GM12878 (cell line): ENCODE data around the gene MRPL39. TPM values are rescaled to one million over a fixed set of nuclear protein-coding genes. Genes with fewer than 3 reads are reported as not detected.

Experiments
- ATAC-seq: fragments of 200-7000 bp; cut with Tn5 transposase; 3 replicates; pipeline ENCODE4 v1.9.1; 2020; ENCODE audit warnings: mild to moderate bottlenecking, moderate library complexity
- BruUV-seq: library from RNA; stranded (reverse); fragments of 400-500 nt; replicated peaks from 2 replicates; lab custom pipeline; 2021; lab: Mats Ljungman, UMichigan
- CTCF ChIA-PET: fragments of 300-600 bp; sonication (Branson Sonifier 250); formaldehyde crosslinking; extraction: SDS; loops from one replicate; lab custom pipeline; 2021; ENCODE audit warnings: inconsistent platforms; lab: Yijun Ruan, JAX
- POLR2A ChIA-PET: fragments of 350-600 bp; formaldehyde crosslinking; extraction: SDS; loops from one replicate; lab custom pipeline; 2021; ENCODE audit warnings: inconsistent platforms; lab: Charles Lee
- RAD21 ChIA-PET: fragments of 300-600 bp; sonication (Branson Sonifier 250); formaldehyde crosslinking; loops from one replicate; lab custom pipeline; 2023; ENCODE audit warnings: antibody characterized with exemption; ENCODE audit not compliant: unreplicated experiment; lab: Charles Lee
- SMC1A ChIA-PET: fragments of 300-600 bp; sonication (Branson Sonifier 250); formaldehyde crosslinking; loops from one replicate; lab custom pipeline; 2023; ENCODE audit not compliant: unreplicated experiment, uncharacterized antibody; lab: Charles Lee
- DNase-seq: peaks from one replicate; pipeline ENCODE4 v3.0.0-alpha.2; 2011; ENCODE audit warnings: low read depth, low spot score
- FAIRE-seq: peaks from 3 replicates; lab custom pipeline; 2011; peaks lifted over from hg19 to GRCh38; lab: Jason Lieb, UNC
- H2AFZ ChIP-seq: 2 replicates; pipeline ENCODE4 v1.6.0; 2011; ENCODE audit warnings: low read depth, low read length, control low read depth; ENCODE audit not compliant: control insufficient read depth
- H3K27ac ChIP-seq: 2 replicates; pipeline ENCODE4 v1.5.1; 2011; ENCODE audit warnings: control low read depth; ENCODE audit not compliant: control insufficient read depth, insufficient read depth
- H3K27me3 ChIP-seq, 2 experiments: replicated peaks in 1 of 2; 2 replicates each; pipeline versions ENCODE4 v1.6.0 to v1.6.1; 2011; ENCODE audit warnings: low read length in 1 of 2; ENCODE audit not compliant: control insufficient read depth in 2 of 2, insufficient read depth in 2 of 2
- H3K36me3 ChIP-seq, 2 experiments: 2 replicates each; pipeline ENCODE4 v1.5.1; 2011; ENCODE audit warnings: low read length in 1 of 2; ENCODE audit not compliant: control insufficient read depth in 2 of 2, insufficient read depth in 2 of 2
- H3K4me1 ChIP-seq: 2 replicates; pipeline ENCODE4 v1.6.1; 2011; ENCODE audit warnings: mild to moderate bottlenecking, low read length, moderate library complexity, mixed read lengths; ENCODE audit not compliant: control insufficient read depth, insufficient read depth
- H3K4me2 ChIP-seq: 2 replicates; pipeline ENCODE4 v1.6.0; 2011; ENCODE audit warnings: control low read depth; ENCODE audit not compliant: control insufficient read depth, insufficient read depth
- H3K4me3 ChIP-seq: fragments of 200-600 bp; sonication (generic); 2 replicates; pipeline ENCODE4 v1.5.1; 2016
- H3K79me2 ChIP-seq: 2 replicates; pipeline ENCODE4 v1.6.0; 2011; ENCODE audit warnings: low read length; ENCODE audit not compliant: control insufficient read depth, insufficient read depth
- H3K9ac ChIP-seq: 2 replicates; pipeline ENCODE4 v1.8.0; 2011; ENCODE audit warnings: low read length, control low read depth, mixed read lengths; ENCODE audit not compliant: control insufficient read depth, insufficient read depth
- H3K9me3 ChIP-seq: replicated peaks from 3 replicates; pipeline ENCODE4 v1.5.1; 2011; ENCODE audit warnings: mild to moderate bottlenecking, low read length; ENCODE audit not compliant: control insufficient read depth, insufficient read depth
- H4K20me1 ChIP-seq: 2 replicates; pipeline ENCODE4 v1.6.0; 2011; ENCODE audit not compliant: control insufficient read depth, insufficient read depth
- ATF7 ChIP-seq: fragments of 450-650 bp; IDR thresholded peaks from 2 replicates; pipeline ENCODE4 v1.6.1; 2016; ENCODE audit warnings: low read depth, mild to moderate bottlenecking
- CREB1 ChIP-seq: IDR thresholded peaks from 2 replicates; pipeline ENCODE4 v1.6.1; 2012; ENCODE audit warnings: low read depth, mild to moderate bottlenecking, inconsistent platforms
- CREM ChIP-seq: IDR thresholded peaks from 2 replicates; pipeline ENCODE4 v1.6.1; 2014; ENCODE audit warnings: antibody characterized with exemption, low read depth
- EED ChIP-seq: sonication (generic); IDR thresholded peaks from 2 replicates; pipeline ENCODE4 v1.6.1; 2016; ENCODE audit warnings: antibody characterized with exemption, low read depth
- ETV6 ChIP-seq, 2 experiments: fragments of 450-650 bp in 1 of 2; IDR thresholded peaks in 1 of 2; conservative IDR thresholded peaks in 1 of 2; 2 replicates each; pipeline ENCODE4 v1.6.1; 2014; ENCODE audit warnings: antibody characterized with exemption in 1 of 2, borderline replicate concordance in 1 of 2, low read depth in 1 of 2, mild to moderate bottlenecking in 1 of 2, moderate library complexity in 1 of 2
- GABPA ChIP-seq: IDR thresholded peaks from 2 replicates; pipeline ENCODE4 v1.6.1; 2014; ENCODE audit warnings: antibody characterized with exemption, low read depth, mild to moderate bottlenecking, inconsistent platforms
- GATAD2B ChIP-seq: fragments of 450-650 bp; conservative IDR thresholded peaks from 2 replicates; pipeline ENCODE4 v1.6.1; 2017; ENCODE audit warnings: low read depth, mild to moderate bottlenecking, moderate library complexity
- MTA3 ChIP-seq: IDR thresholded peaks from 2 replicates; pipeline ENCODE4 v1.6.1; 2012; ENCODE audit warnings: low read length, inconsistent platforms, borderline replicate concordance
- MXI1 ChIP-seq: fragments of 150-350 bp; IDR thresholded peaks from 2 replicates; pipeline ENCODE4 v1.6.1; 2011; ENCODE audit warnings: low read depth, mild to moderate bottlenecking, inconsistent platforms, low read length, improper control_type of control experiment
- MYC ChIP-seq: IDR thresholded peaks from 2 replicates; pipeline ENCODE4 v1.6.1; 2011; ENCODE audit warnings: mild to moderate bottlenecking, low read length, moderate library complexity, inconsistent platforms; ENCODE audit not compliant: insufficient read depth, insufficient replicate concordance, insufficient read length, severe bottlenecking
- NR2C1 ChIP-seq: fragments of 450-650 bp; IDR thresholded peaks from 2 replicates; pipeline ENCODE4 v1.6.1; 2017; ENCODE audit warnings: antibody characterized with exemption, mild to moderate bottlenecking, moderate library complexity
- NR2F1 ChIP-seq: fragments of 450-650 bp; conservative IDR thresholded peaks from 2 replicates; pipeline ENCODE4 v1.6.1; 2017; ENCODE audit warnings: mild to moderate bottlenecking
- PML ChIP-seq: IDR thresholded peaks from 2 replicates; pipeline ENCODE4 v1.6.1; 2012; ENCODE audit warnings: low read length, inconsistent platforms
- POLR2A ChIP-seq: IDR thresholded peaks from 2 replicates; pipeline ENCODE4 v1.6.1; 2011; ENCODE audit warnings: low read depth, mild to moderate bottlenecking, low read length
- POLR2AphosphoS2 ChIP-seq: IDR thresholded peaks from 2 replicates; pipeline ENCODE4 v1.6.1; 2011; ENCODE audit warnings: low read depth, mild to moderate bottlenecking, low read length, improper control_type of control experiment, moderate library complexity
- POLR2AphosphoS5 ChIP-seq: IDR thresholded peaks from 2 replicates; pipeline ENCODE4 v1.6.1; 2011; ENCODE audit warnings: mild to moderate bottlenecking, low read length, inconsistent platforms
- RELA ChIP-seq: fragments of 450-650 bp; IDR thresholded peaks from 2 replicates; pipeline ENCODE4 v1.8.0; 2014; ENCODE audit warnings: borderline replicate concordance; ENCODE audit not compliant: partially characterized antibody
- SMAD1 ChIP-seq: fragments of 450-650 bp; IDR thresholded peaks from 2 replicates; pipeline ENCODE4 v1.6.1; 2018; ENCODE audit warnings: mild to moderate bottlenecking, low read depth; ENCODE audit not compliant: partially characterized antibody
- SMC3 ChIP-seq: IDR thresholded peaks from 2 replicates; pipeline ENCODE4 v1.6.1; 2011; ENCODE audit warnings: low read length, improper control_type of control experiment, borderline replicate concordance
- ZNF217 ChIP-seq: fragments of 450-650 bp; IDR thresholded peaks from 2 replicates; pipeline ENCODE4 v1.6.1; 2017; ENCODE audit warnings: antibody characterized with exemption, mild to moderate bottlenecking
- WGBS: methylation state at CpG from one replicate; pipeline ENCODE4 v1.1.6; 2016; ENCODE audit warnings: low lambda C conversion rate; ENCODE audit not compliant: insufficient replicate concordance, insufficient coverage; ENCODE audit errors: missing lambda C conversion rate; 5-methylcytosine and 5-hydroxymethylcytosine counted together
- in situ Hi-C: fragments of 300-500 bp; cut with MboI; formaldehyde crosslinking; loops from 9 replicates; pipeline ENCODE4 v1.14.3; 2018; ENCODE audit warnings: mixed read lengths
- intact Hi-C: fragments of 100-400 bp; cut with micrococcal nuclease; formaldehyde crosslinking; loops from one replicate; pipeline ENCODE4 v1.14.2; 2022; ENCODE audit not compliant: unreplicated experiment
- polyA plus RNA-seq, 11 experiments: library from polyadenylated mRNA; depleted of rRNA in 4 of 11; unstranded in 6 of 11; stranded (reverse) in 5 of 11; fragments of >200 nt; fragmentation: Nextera tagmentation in 4 of 11; fragmentation: Illumina TruSeq in 1 of 11; extraction: Ambion mirVana in 4 of 11; extraction: Trizol in 1 of 11; gene quantifications; 1 replicate in 1 of 11; 2 replicates in 10 of 11; pipeline versions ENCODE4 v1.2.1 to v1.2.3, GENCODE V29; 2011 to 2016; ENCODE audit warnings: inconsistent platforms in 2 of 11, missing spikeins in 2 of 11, low read depth in 1 of 11
- total RNA-seq, 4 experiments: library from RNA; depleted of rRNA in 3 of 4; stranded (reverse); fragments of >200 nt in 3 of 4; fragmentation: Illumina TruSeq in 1 of 4; extraction: Trizol in 1 of 4; gene quantifications; 2 replicates each; pipeline versions ENCODE4 v1.2.1 to v1.2.3, GENCODE V29; 2013 to 2021
- TF ChIP-seq, protein P1 (sequence below): fragments of 450-650 bp; IDR thresholded peaks from 2 replicates; pipeline ENCODE4 v1.6.1; 2017; ENCODE audit warnings: borderline replicate concordance
- TF ChIP-seq, protein P2 (sequence below): fragments of 450-650 bp; IDR thresholded peaks from 2 replicates; pipeline ENCODE4 v1.6.1; 2014; ENCODE audit warnings: mild to moderate bottlenecking

Gene MRPL39
- total and polyA plus RNA-seq, 10 of the 15 experiments (the other 5 are each of a cell fraction or from before 2014, with no cell fraction given): 68.8 to 292 (median 120) TPM

- FAIRE-seq: no peak
- no peaks in the 10 kb centered on the region for H3K36me3 ChIP-seq
- ChIA-PET RAD21 (interaction anchor here (1.0 kb wide), 1 partner anchor 32 kb away, joined by 3 read pairs; no protein-coding TSS in a partner anchor), CTCF (interaction anchor here (0.9 kb wide), 1 partner anchor 13 kb away, joined by 5 read pairs; no protein-coding TSS in a partner anchor), SMC1A (interaction anchor here (0.6 to 1.1 kb wide), 2 partner anchors 32 to 223 kb away, joined by 3 read pairs; no protein-coding TSS in a partner anchor), POLR2A (no interaction called here)
- peaks cover 13% of the 10 kb centered on the region; the same call in 1 of the 2 replicates for H3K4me1 ChIP-seq
- in situ Hi-C loops: no loop called here
- H3K27ac ChIP-seq: peak overlapping the region; percentile 46; the same call in 1 of the 2 replicates
- H3K79me2 ChIP-seq: no peaks in the 10 kb centered on the region; the same call in 1 of the 2 replicates
- H4K20me1 ChIP-seq: no peaks in the 10 kb centered on the region
- WGBS: 17% methylated on average over 27 of the region's 27 CpGs
- H3K27me3 ChIP-seq: no peaks in the 10 kb centered on the region; a peak in 1 of 4 replicates
- intact Hi-C loops: no loop called here
- peak overlapping the region; percentile 69 for H3K9ac ChIP-seq
- no TSS peak for BruUV-seq
- peak overlapping the region; percentile 83 for H3K4me2 ChIP-seq
- DNase-seq: no peak
- peak overlapping the region; percentile 74 for H2AFZ ChIP-seq
- ATAC-seq: peak; percentile 46
- no peaks in the 10 kb centered on the region; the same call in 2 of the 3 replicates for H3K9me3 ChIP-seq
- peak overlapping the region; percentile 77 for H3K4me3 ChIP-seq
- TF ChIP-seq NR2F1: no peak
- TF ChIP-seq POLR2AphosphoS5: no peak
- TF ChIP-seq GABPA: no peak
- no peak for TF ChIP-seq NR2C1
- TF ChIP-seq ATF7: no peak
- TF ChIP-seq SMAD1: no peak
- TF ChIP-seq MXI1: 0 out of 2 replicates have a peak, but pooled peaks have one; percentile 13
- TF ChIP-seq SMC3: no peak
- TF ChIP-seq ETV6 (conservative IDR thresholded peaks at IDR 0.05 in 1 of 2, IDR thresholded peaks at IDR 0.05 in 1 of 2; ENCODE audit: borderline replicate concordance in 1 of 2, low read depth in 1 of 2): no peak
- TF ChIP-seq ZNF217: no peak
- no peak for TF ChIP-seq EED
- no peak for TF ChIP-seq MYC
- TF ChIP-seq, protein P1, sequence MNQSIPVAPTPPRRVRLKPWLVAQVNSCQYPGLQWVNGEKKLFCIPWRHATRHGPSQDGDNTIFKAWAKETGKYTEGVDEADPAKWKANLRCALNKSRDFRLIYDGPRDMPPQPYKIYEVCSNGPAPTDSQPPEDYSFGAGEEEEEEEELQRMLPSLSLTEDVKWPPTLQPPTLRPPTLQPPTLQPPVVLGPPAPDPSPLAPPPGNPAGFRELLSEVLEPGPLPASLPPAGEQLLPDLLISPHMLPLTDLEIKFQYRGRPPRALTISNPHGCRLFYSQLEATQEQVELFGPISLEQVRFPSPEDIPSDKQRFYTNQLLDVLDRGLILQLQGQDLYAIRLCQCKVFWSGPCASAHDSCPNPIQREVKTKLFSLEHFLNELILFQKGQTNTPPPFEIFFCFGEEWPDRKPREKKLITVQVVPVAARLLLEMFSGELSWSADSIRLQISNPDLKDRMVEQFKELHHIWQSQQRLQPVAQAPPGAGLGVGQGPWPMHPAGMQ: no peak
- TF ChIP-seq RELA: no peak
- TF ChIP-seq MTA3: no peak
- TF ChIP-seq CREM: 0 out of 2 replicates have a peak, but pooled peaks have one; percentile 2
- TF ChIP-seq, protein P2, sequence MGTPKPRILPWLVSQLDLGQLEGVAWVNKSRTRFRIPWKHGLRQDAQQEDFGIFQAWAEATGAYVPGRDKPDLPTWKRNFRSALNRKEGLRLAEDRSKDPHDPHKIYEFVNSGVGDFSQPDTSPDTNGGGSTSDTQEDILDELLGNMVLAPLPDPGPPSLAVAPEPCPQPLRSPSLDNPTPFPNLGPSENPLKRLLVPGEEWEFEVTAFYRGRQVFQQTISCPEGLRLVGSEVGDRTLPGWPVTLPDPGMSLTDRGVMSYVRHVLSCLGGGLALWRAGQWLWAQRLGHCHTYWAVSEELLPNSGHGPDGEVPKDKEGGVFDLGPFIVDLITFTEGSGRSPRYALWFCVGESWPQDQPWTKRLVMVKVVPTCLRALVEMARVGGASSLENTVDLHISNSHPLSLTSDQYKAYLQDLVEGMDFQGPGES: no peak
- no peak for TF ChIP-seq GATAD2B
- TF ChIP-seq POLR2AphosphoS2: no peak
- no peak for TF ChIP-seq POLR2A
- TF ChIP-seq PML: no peak
- TF ChIP-seq CREB1: no peak
Measured at GRCh38 chr21:25640202-25640942, 33.1 kb upstream of the MRPL39 start.
